Neuronal stem cell (in vitro differentiated cells): ENCODE data around the gene SLC2A9.

Source experiments
- DNase-seq: peaks from one replicate; pipeline ENCODE4 v3.0.0-alpha.2; 2013; ENCODE audit warnings: low spot score
- H2AFZ ChIP-seq: one replicate; pipeline ENCODE4 v1.6.1; 2013; ENCODE audit warnings: mild to moderate bottlenecking, low read length, inconsistent platforms
- H2AK5ac ChIP-seq: 2 replicates; pipeline ENCODE4 v1.6.1; 2013; ENCODE audit warnings: low read depth, mild to moderate bottlenecking, inconsistent platforms, low read length, moderate library complexity, mixed read lengths
- H2BK120ac ChIP-seq: 2 replicates; pipeline ENCODE4 v1.6.1; 2013; ENCODE audit warnings: low read depth, mild to moderate bottlenecking, inconsistent platforms, low read length, moderate library complexity, mixed read lengths
- H2BK12ac ChIP-seq: one replicate; pipeline ENCODE4 v1.6.1; 2013; ENCODE audit warnings: low read length, inconsistent platforms
- H2BK15ac ChIP-seq: 2 replicates; pipeline ENCODE4 v1.6.1; 2013; ENCODE audit warnings: mild to moderate bottlenecking, low read length, inconsistent platforms, mixed read lengths
- H2BK5ac ChIP-seq: one replicate; pipeline ENCODE4 v1.6.1; 2013; ENCODE audit warnings: inconsistent platforms, mild to moderate bottlenecking, low read length, moderate library complexity
- H3K14ac ChIP-seq: one replicate; pipeline ENCODE4 v1.6.1; 2013; ENCODE audit warnings: low read length, inconsistent platforms
- H3K18ac ChIP-seq: 2 replicates; pipeline ENCODE4 v1.6.1; 2013; ENCODE audit warnings: low read length, inconsistent platforms
- H3K23ac ChIP-seq: 2 replicates; pipeline ENCODE4 v1.6.1; 2013; ENCODE audit warnings: low read depth, mild to moderate bottlenecking, mixed read lengths, low read length, inconsistent platforms; ENCODE audit not compliant: poor library complexity
- H3K27ac ChIP-seq: replicated peaks from 3 replicates; pipeline ENCODE4 v1.5.1; 2013; ENCODE audit warnings: low read length, inconsistent platforms
- H3K27me3 ChIP-seq, 3 experiments: 2 replicates each; pipeline ENCODE4 v1.6.1; 2013; ENCODE audit warnings: low read length in 3 of 3, mild to moderate bottlenecking in 2 of 3, inconsistent platforms in 1 of 3, low read depth in 1 of 3, mixed read lengths in 1 of 3, moderate library complexity in 1 of 3; ENCODE audit not compliant: control insufficient read depth in 3 of 3, insufficient read depth in 3 of 3
- H3K36me3 ChIP-seq, 2 donors: replicated peaks in 1 of 2; 2 replicates each; pipeline ENCODE4 v1.6.1; 2013; ENCODE audit warnings: low read length in 2 of 2; ENCODE audit not compliant: control insufficient read depth in 2 of 2, insufficient read depth in 2 of 2
- H3K4ac ChIP-seq: 2 replicates; pipeline ENCODE4 v1.6.1; 2013; ENCODE audit warnings: inconsistent platforms, mild to moderate bottlenecking, low read length, moderate library complexity
- H3K4me1 ChIP-seq, 2 donors: 1 replicate in 1 of 2; 2 replicates in 1 of 2; pipeline ENCODE4 v1.6.1; 2013; ENCODE audit warnings: low read length in 2 of 2, low read depth in 1 of 2; ENCODE audit not compliant: control insufficient read depth in 2 of 2, insufficient read depth in 1 of 2
- H3K4me2 ChIP-seq: one replicate; pipeline ENCODE4 v1.6.1; 2013; ENCODE audit warnings: mild to moderate bottlenecking, low read length, inconsistent platforms; ENCODE audit not compliant: insufficient read depth, poor library complexity, severe bottlenecking
- H3K4me3 ChIP-seq, 2 donors: 2 replicates each; pipeline ENCODE4 v1.5.1; 2013; ENCODE audit warnings: low read length in 2 of 2, mild to moderate bottlenecking in 2 of 2, inconsistent platforms in 1 of 2, moderate library complexity in 1 of 2
- H3K79me1 ChIP-seq: one replicate; pipeline ENCODE4 v1.6.1; 2013; ENCODE audit warnings: low read depth, mild to moderate bottlenecking, inconsistent platforms, low read length, moderate library complexity
- H3K9ac ChIP-seq: one replicate; pipeline ENCODE4 v1.6.1; 2013; ENCODE audit warnings: mild to moderate bottlenecking, low read depth, low read length, inconsistent platforms; ENCODE audit not compliant: poor library complexity
- H3K9me3 ChIP-seq, 2 donors: replicated peaks in 1 of 2; 2 replicates each; pipeline versions ENCODE3 to v1.6.1; 2013; ENCODE audit warnings: low read length in 2 of 2, mild to moderate bottlenecking in 2 of 2, inconsistent platforms in 1 of 2, low read depth in 1 of 2, mixed read lengths in 1 of 2, moderate library complexity in 1 of 2; ENCODE audit not compliant: control insufficient read depth in 2 of 2, insufficient read depth in 1 of 2
- H4K8ac ChIP-seq: one replicate; pipeline ENCODE4 v1.6.1; 2013; ENCODE audit warnings: low read depth, mild to moderate bottlenecking, inconsistent platforms, low read length, moderate library complexity
- H4K91ac ChIP-seq: one replicate; pipeline ENCODE4 v1.6.1; 2013; ENCODE audit warnings: low read length, low read depth, mild to moderate bottlenecking, inconsistent platforms; ENCODE audit not compliant: poor library complexity
- WGBS, 2 donors: extraction: QIAGEN DNeasy Blood & Tissue Kit; methylation state at CpG; one replicate each; pipeline ENCODE4 v1.1.7; 2013; ENCODE audit warnings: missing lambda C conversion rate in 2 of 2, mixed read lengths in 1 of 2; ENCODE audit not compliant: insufficient read length in 2 of 2, insufficient replicate concordance in 1 of 2; ENCODE audit errors: extremely low coverage in 2 of 2; 5-methylcytosine and 5-hydroxymethylcytosine counted together

The SLC2A9 gene

GRCh38 chr4:9889306-9889705 lies 132.0 kb downstream of the SLC2A9 start:
- no CpG with 5 or more reads among the region's 4 CpGs for WGBS, 2 donors
- Histone ChIP-seq H2AFZ (no peak overlapping the region), H3K14ac (no peak overlapping the region), H2BK120ac (no peak overlapping the region), H2BK15ac (no peak overlapping the region), H3K27me3 (no peaks in the 10 kb centered on the region), H3K23ac (no peak overlapping the region), H3K27ac (no peak overlapping the region), H3K9me3 (no peaks in the 10 kb centered on the region), H4K8ac (no peak overlapping the region), H2AK5ac (no peak overlapping the region), H3K18ac (no peak overlapping the region), H2BK12ac (no peak overlapping the region), H3K4me2 (no peak overlapping the region), H3K36me3 (no peaks in the 10 kb centered on the region), H4K91ac (no peak overlapping the region), H3K79me1 (no peaks in the 10 kb centered on the region), H3K9ac (no peak overlapping the region), H2BK5ac (no peak overlapping the region), H3K4me3 (no peak overlapping the region), H3K4ac (no peak overlapping the region), H3K4me1 (no peaks in the 10 kb centered on the region)
- DNase-seq: no peak

- H3K27me3 ChIP-seq: no peaks in the 10 kb centered on the region
- no peak overlapping the region for H4K91ac ChIP-seq
- no peak overlapping the region for H3K4me3 ChIP-seq
- H3K9ac ChIP-seq: no peak overlapping the region
- H3K9me3 ChIP-seq: no peaks in the 10 kb centered on the region
- no peaks in the 10 kb centered on the region for H3K36me3 ChIP-seq
- H3K4me1 ChIP-seq: no peaks in the 10 kb centered on the region
- H2BK15ac ChIP-seq: no peak overlapping the region
- no peaks in the 10 kb centered on the region for H3K79me1 ChIP-seq
- H2BK120ac ChIP-seq: no peak overlapping the region
- H3K14ac ChIP-seq: no peak overlapping the region
- WGBS, 2 donors: no CpG with 5 or more reads among the region's 5 CpGs
- H3K27ac ChIP-seq: no peak overlapping the region
- H2AFZ ChIP-seq: no peak overlapping the region
- no peak for DNase-seq
- no peak overlapping the region for H3K18ac ChIP-seq
- H2BK12ac ChIP-seq: no peak overlapping the region
- H3K23ac ChIP-seq: no peak overlapping the region
- no peak overlapping the region for H4K8ac ChIP-seq
- H3K4ac ChIP-seq: no peak overlapping the region
- H2AK5ac ChIP-seq: no peak overlapping the region
- no peak overlapping the region for H2BK5ac ChIP-seq
- no peak overlapping the region for H3K4me2 ChIP-seq
These were observed 135.3 kb downstream of the SLC2A9 start for GRCh38 chr4:9885958-9886357.

GRCh38 chr4:9880406-9881197 lies 140.7 kb downstream of the SLC2A9 start:
- Histone ChIP-seq H3K4me3 (no peak overlapping the region), H2BK120ac (no peak overlapping the region), H3K4me1 (no peaks in the 10 kb centered on the region), H3K36me3 (no peaks in the 10 kb centered on the region), H3K23ac (no peak overlapping the region), H3K4me2 (no peak overlapping the region), H3K18ac (no peak overlapping the region), H2BK5ac (no peak overlapping the region), H2AK5ac (no peak overlapping the region), H3K14ac (no peak overlapping the region), H2BK15ac (no peak overlapping the region), H3K79me1 (no peaks in the 10 kb centered on the region), H2BK12ac (no peak overlapping the region), H3K27ac (no peak overlapping the region), H3K9ac (no peak overlapping the region), H3K4ac (no peak overlapping the region), H4K91ac (no peak overlapping the region), H2AFZ (no peak overlapping the region), H3K9me3 (no peaks in the 10 kb centered on the region), H4K8ac (no peak overlapping the region), H3K27me3 (no peaks in the 10 kb centered on the region)
- no CpG with 5 or more reads among the region's 6 CpGs for WGBS, 2 donors
- DNase-seq: no peak

- H2BK5ac ChIP-seq: no peak overlapping the region
- no peak overlapping the region for H2AFZ ChIP-seq
- H3K18ac ChIP-seq: no peak overlapping the region
- no peak overlapping the region for H3K9ac ChIP-seq
- no peak overlapping the region for H3K4me3 ChIP-seq
- no peak overlapping the region for H3K23ac ChIP-seq
- no peaks in the 10 kb centered on the region for H3K36me3 ChIP-seq
- no peak for DNase-seq
- H3K9me3 ChIP-seq: no peaks in the 10 kb centered on the region
- H3K4me1 ChIP-seq: no peaks in the 10 kb centered on the region
- H3K79me1 ChIP-seq: no peaks in the 10 kb centered on the region
- no peak overlapping the region for H3K4ac ChIP-seq
- no peak overlapping the region for H3K27ac ChIP-seq
- H4K8ac ChIP-seq: no peak overlapping the region
- no CpG with 5 or more reads among the region's 3 CpGs for WGBS, 2 donors
- H3K27me3 ChIP-seq: no peaks in the 10 kb centered on the region
- H2AK5ac ChIP-seq: no peak overlapping the region
- H3K14ac ChIP-seq: no peak overlapping the region
- H2BK15ac ChIP-seq: no peak overlapping the region
- no peak overlapping the region for H3K4me2 ChIP-seq
- H4K91ac ChIP-seq: no peak overlapping the region
- no peak overlapping the region for H2BK12ac ChIP-seq
- H2BK120ac ChIP-seq: no peak overlapping the region
These were observed 144.2 kb downstream of the SLC2A9 start for GRCh38 chr4:9877123-9877522.
